ENCODE data around the gene ITPRID1. TPM values are rescaled to one million over a fixed set of nuclear protein-coding genes. Genes with fewer than 3 reads are reported as not detected.

Gene ITPRID1
- total RNA-seq (2011; cell fraction: chromatin; rRNA removed; ENCODE audit: low replicate concordance) = not detected in 2 replicates
- not detected in 2 replicates for total RNA-seq (2011; cell fraction: nucleolus; rRNA removed)
- not detected in 2 replicates for total RNA-seq (2011; cell fraction: nucleoplasm; rRNA removed)
- total RNA-seq (2014; rRNA removed) (not detected in 2 replicates), total RNA-seq (2014; rRNA removed; fragmentation: Illumina TruSeq; extraction: Trizol) (not detected in 2 replicates), total RNA-seq (2015; rRNA removed; fragmentation: Illumina TruSeq; extraction: Trizol) (not detected in 2 replicates), total RNA-seq (2021) (not detected in 2 replicates), polyA plus RNA-seq (2011; rRNA removed) (not detected in 2 replicates), polyA plus RNA-seq (2014; fragmentation: Illumina TruSeq; extraction: Trizol) (not detected in 2 replicates), polyA plus RNA-seq (2014; fragmentation: Nextera tagmentation; extraction: Ambion mirVana) (not detected), polyA plus RNA-seq (2014; rRNA removed) (not detected in 2 replicates), polyA minus RNA-seq (2011; rRNA and poly(A)+ RNA removed) (not detected in 2 replicates), Bru-seq, nascent RNA (percentile 1 among the genes with signal in this experiment), BruChase-seq, experiment 1, labeled RNA remaining after a 2-hour chase (not detected), BruChase-seq, experiment 2, labeled RNA remaining after a 6-hour chase (percentile 2 among the genes with signal in this experiment)
- not detected in 2 replicates for polyA plus RNA-seq (2011; cell fraction: cytosol; rRNA removed)
- not detected in 2 replicates for polyA plus RNA-seq (2011; cell fraction: nucleus; rRNA removed)
- polyA plus RNA-seq (2012) = not detected in 2 replicates
- polyA minus RNA-seq (2011; cell fraction: cytosol; rRNA and poly(A)+ RNA removed) = not detected in 2 replicates
- not detected in 2 replicates for polyA minus RNA-seq (2011; cell fraction: nucleus; rRNA and poly(A)+ RNA removed)
- long read RNA-seq, experiment 1 = 0 reads
- long read RNA-seq, experiment 2 = 0 reads
- long read RNA-seq, experiment 3 = 0 reads

GRCh38 chr7:31513790-31514189 is at the start of gene ITPRID1:
Gene ITPRID1, plus strand, starts transcription at chr7:31514090. Its CDS starts 38,935 bp downstream, at chr7:31553025.
- ATAC-seq = no peak
- H3K4me2 ChIP-seq (ENCODE audit: insufficient read depth, low read length) = no peak within 1 kb of the TSS
- POLR2A ChIA-PET = no interaction called here

More at GRCh38 chr7:31513790-31514189, at the start of gene ITPRID1:
- Histone ChIP-seq H3K4me3 (no peak within 1 kb of the TSS), H3K79me2 (ENCODE audit: control insufficient read depth, insufficient read depth, low read length) (no peaks in the 10 kb centered on the region), H3K9ac (ENCODE audit: insufficient read depth in 1 of 2, low read depth in 2 of 2, low read length in 2 of 2) (no peak within 1 kb of the TSS), H4K20me1 (replicated peaks; ENCODE audit: control insufficient read depth, insufficient read depth, low read length) (no peaks in the 10 kb centered on the region), H3K36me3 (ENCODE audit: control insufficient read depth, insufficient read depth, low read length) (no peaks in the 10 kb centered on the region), H3K9me3 (replicated peaks; ENCODE audit: control insufficient read depth, insufficient read depth, low read depth, low read length) (no peaks in the 10 kb centered on the region), H3K27ac (ENCODE audit: extremely low read depth, low read depth, low read length) (no peak within 1 kb of the TSS), H3K9me1 (ENCODE audit: control insufficient read depth, insufficient read depth, low read length) (no peaks in the 10 kb centered on the region), H3K27me3 (ENCODE audit: control insufficient read depth in 2 of 2, insufficient read depth in 2 of 2, low read length in 2 of 2) (no peaks in the 10 kb centered on the region), H2AFZ (ENCODE audit: low read depth, low read length) (no peak within 1 kb of the TSS), H3K4me1 (replicated peaks in 1 of 2; ENCODE audit: control insufficient read depth in 2 of 2, insufficient read depth in 2 of 2, low read length in 2 of 2) (peaks cover 0 to 5% of the 10 kb centered on the region in 2 experiments; a peak in 2 of 5 replicates)
- WGBS (ENCODE audit: insufficient coverage, low coverage, missing lambda C conversion rate) = 2% methylated on average over 4 of the region's 4 CpGs
- BruUV-seq (replicated peaks) = no TSS peak
- intact Hi-C loops (cut with micrococcal nuclease) = no loop called here
- FAIRE-seq = no peak
- CTCF ChIA-PET (ENCODE audit: low intra/inter-chr PET ratio) = no interaction called here
- in situ Hi-C loops (cut with MboI) = no loop called here
- no peak for DNase-seq (ENCODE audit: extremely low read depth in 1 of 4, low spot score in 3 of 4)
- no peak for TF ChIP-seq MAX (CRISPR knock-in tag; IDR thresholded peaks at IDR 0.05)
- no peak for TF ChIP-seq NKRF (IDR thresholded peaks at IDR 0.05; ENCODE audit: borderline replicate concordance)
